ENCODE measurements around the gene SMYD5.
A peak's percentile ranks its signal among the peaks of the same experiment; 100 is the strongest.

SMYD5 gene

DNA sequence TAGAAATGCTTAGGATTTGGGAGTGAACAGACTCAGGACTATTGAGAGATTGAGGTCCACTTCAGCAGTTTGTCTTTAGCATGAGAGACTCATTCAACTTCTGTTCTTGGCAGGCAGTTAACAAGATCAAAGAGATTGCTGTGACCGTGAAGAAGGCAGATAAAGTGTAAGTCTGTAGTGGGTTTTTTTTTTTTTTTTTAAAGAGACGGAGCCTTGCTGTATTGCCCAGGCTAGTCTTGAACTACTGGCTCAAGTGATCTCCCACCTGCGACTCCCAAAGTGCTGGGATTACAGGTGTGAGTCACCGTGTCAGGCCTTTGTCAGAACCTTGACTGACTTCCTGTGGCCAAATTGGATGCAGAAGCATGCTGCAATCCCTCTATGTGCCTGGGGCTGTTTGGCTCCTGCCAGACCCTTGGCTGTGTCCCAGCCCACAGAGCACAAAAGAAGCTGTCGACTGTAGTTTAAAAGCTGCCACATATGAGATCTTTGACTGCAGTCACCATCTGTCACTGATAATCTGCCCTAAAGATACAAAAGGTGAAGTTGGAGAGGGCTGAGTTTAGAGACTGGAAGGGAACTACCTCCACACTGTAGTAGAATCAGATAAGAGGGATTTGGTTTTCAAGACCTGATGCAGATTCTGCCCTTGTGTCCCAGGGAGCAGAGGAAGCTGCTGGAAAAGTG is 30.0 kb downstream of the SMYD5 start:
- H3K27me3 Mint-ChIP-seq (ENCODE audit: low read depth): no peaks in the 10 kb centered on the region
- H3K4me3 Mint-ChIP-seq: no peak overlapping the region
- peaks cover 41% of the 10 kb centered on the region for H3K36me3 Mint-ChIP-seq (ENCODE audit: low read depth)
- peaks cover 16% of the 10 kb centered on the region for H3K4me1 Mint-ChIP-seq (ENCODE audit: low read depth)
- no peaks in the 10 kb centered on the region for H3K9me3 Mint-ChIP-seq
- peak overlapping the region; percentile 55 for H3K27ac Mint-ChIP-seq

GRCh38 chr2:73244580-73244979 is 30.5 kb downstream of the SMYD5 start:
- H3K27me3 Mint-ChIP-seq (ENCODE audit: low read depth): no peaks in the 10 kb centered on the region
- peak overlapping the region; percentile 22 for H3K27ac Mint-ChIP-seq
- H3K4me1 Mint-ChIP-seq (ENCODE audit: low read depth): peaks cover 12% of the 10 kb centered on the region
- H3K4me3 Mint-ChIP-seq: no peak overlapping the region
- no peaks in the 10 kb centered on the region for H3K9me3 Mint-ChIP-seq
- H3K36me3 Mint-ChIP-seq (ENCODE audit: low read depth): peaks cover 46% of the 10 kb centered on the region

DNA sequence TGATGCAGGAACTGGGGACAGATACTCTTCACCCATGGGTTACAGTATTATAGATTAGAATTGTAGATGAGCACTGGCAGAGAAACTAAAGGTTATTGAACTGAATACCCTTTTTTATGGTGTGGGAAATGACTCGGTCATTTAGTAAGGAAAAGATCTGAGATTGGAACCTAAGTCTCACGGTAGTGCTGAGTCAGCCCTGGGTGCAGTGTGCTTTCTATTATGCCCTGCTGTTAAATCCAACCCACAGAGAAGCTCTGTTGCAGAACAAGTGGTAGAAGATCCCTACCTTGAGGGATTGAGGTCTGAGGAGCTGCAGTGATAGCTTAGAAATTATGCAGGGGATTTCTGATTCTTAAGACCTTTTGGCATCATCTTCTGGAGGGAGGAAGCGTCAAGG is 32.8 kb downstream of the SMYD5 start:
- H3K27ac Mint-ChIP-seq: no peak overlapping the region
- H3K4me1 Mint-ChIP-seq (ENCODE audit: low read depth): peaks cover 12% of the 10 kb centered on the region
- no peaks in the 10 kb centered on the region for H3K27me3 Mint-ChIP-seq (ENCODE audit: low read depth)
- peaks cover 57% of the 10 kb centered on the region for H3K36me3 Mint-ChIP-seq (ENCODE audit: low read depth)
- no peaks in the 10 kb centered on the region for H3K9me3 Mint-ChIP-seq
- H3K4me3 Mint-ChIP-seq: no peak overlapping the region

- Mint-ChIP-seq H3K27ac (no peak overlapping the region), H3K9me3 (no peaks in the 10 kb centered on the region), H3K4me1 (ENCODE audit: low read depth) (peaks cover 7% of the 10 kb centered on the region), H3K27me3 (ENCODE audit: low read depth) (no peaks in the 10 kb centered on the region), H3K36me3 (ENCODE audit: low read depth) (peaks cover 52% of the 10 kb centered on the region), H3K4me3 (no peak overlapping the region)
Measured at GRCh38 chr2:73249636-73250035, 35.6 kb downstream of the SMYD5 start.

- Mint-ChIP-seq H3K27ac (no peak overlapping the region), H3K27me3 (ENCODE audit: low read depth) (no peaks in the 10 kb centered on the region), H3K4me1 (ENCODE audit: low read depth) (peaks cover 3% of the 10 kb centered on the region), H3K9me3 (no peaks in the 10 kb centered on the region), H3K4me3 (no peak overlapping the region), H3K36me3 (ENCODE audit: low read depth) (peaks cover 42% of the 10 kb centered on the region)
Measured at GRCh38 chr2:73250872-73251846, 37.1 kb downstream of the SMYD5 start.

GRCh38 chr2:73252238-73253027 is 38.4 kb downstream of the SMYD5 start:
- no peak overlapping the region for H3K4me3 Mint-ChIP-seq
- peaks cover 32% of the 10 kb centered on the region for H3K36me3 Mint-ChIP-seq (ENCODE audit: low read depth)
- H3K27me3 Mint-ChIP-seq (ENCODE audit: low read depth): no peaks in the 10 kb centered on the region
- H3K27ac Mint-ChIP-seq: no peak overlapping the region
- no peaks in the 10 kb centered on the region for H3K9me3 Mint-ChIP-seq
- no peaks in the 10 kb centered on the region for H3K4me1 Mint-ChIP-seq (ENCODE audit: low read depth)

DNA sequence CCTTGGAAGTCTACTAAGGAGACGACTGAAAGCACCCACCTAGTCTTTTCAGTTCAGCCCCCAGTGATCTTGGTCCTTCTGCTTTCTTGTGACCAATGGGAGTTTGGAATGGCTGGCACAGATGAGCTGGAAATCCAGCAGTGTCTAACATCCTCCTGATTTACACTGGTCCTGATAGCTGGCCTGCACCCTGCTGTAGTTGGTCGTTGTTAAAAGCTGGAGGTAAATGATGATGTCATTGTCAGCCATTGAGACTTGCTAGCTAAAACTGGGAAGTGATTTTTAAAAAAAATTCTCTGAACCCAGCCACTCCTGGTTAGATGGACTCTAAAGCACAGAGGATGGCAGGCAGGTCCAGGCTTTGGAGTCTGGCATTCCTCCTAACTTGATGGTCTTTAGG is 39.4 kb downstream of the SMYD5 start:
- peaks cover 29% of the 10 kb centered on the region for H3K36me3 Mint-ChIP-seq (ENCODE audit: low read depth)
- H3K9me3 Mint-ChIP-seq: no peaks in the 10 kb centered on the region
- no peaks in the 10 kb centered on the region for H3K4me1 Mint-ChIP-seq (ENCODE audit: low read depth)
- H3K27me3 Mint-ChIP-seq (ENCODE audit: low read depth): no peaks in the 10 kb centered on the region
- H3K27ac Mint-ChIP-seq: no peak overlapping the region
- H3K4me3 Mint-ChIP-seq: no peak overlapping the region

- H3K4me3 Mint-ChIP-seq: no peak overlapping the region
- H3K27ac Mint-ChIP-seq: no peak overlapping the region
- no peaks in the 10 kb centered on the region for H3K27me3 Mint-ChIP-seq (ENCODE audit: low read depth)
- H3K4me1 Mint-ChIP-seq (ENCODE audit: low read depth): no peaks in the 10 kb centered on the region
- peaks cover 25% of the 10 kb centered on the region for H3K36me3 Mint-ChIP-seq (ENCODE audit: low read depth)
- no peaks in the 10 kb centered on the region for H3K9me3 Mint-ChIP-seq
Measured at GRCh38 chr2:73253901-73254300, 39.9 kb downstream of the SMYD5 start.

DNA sequence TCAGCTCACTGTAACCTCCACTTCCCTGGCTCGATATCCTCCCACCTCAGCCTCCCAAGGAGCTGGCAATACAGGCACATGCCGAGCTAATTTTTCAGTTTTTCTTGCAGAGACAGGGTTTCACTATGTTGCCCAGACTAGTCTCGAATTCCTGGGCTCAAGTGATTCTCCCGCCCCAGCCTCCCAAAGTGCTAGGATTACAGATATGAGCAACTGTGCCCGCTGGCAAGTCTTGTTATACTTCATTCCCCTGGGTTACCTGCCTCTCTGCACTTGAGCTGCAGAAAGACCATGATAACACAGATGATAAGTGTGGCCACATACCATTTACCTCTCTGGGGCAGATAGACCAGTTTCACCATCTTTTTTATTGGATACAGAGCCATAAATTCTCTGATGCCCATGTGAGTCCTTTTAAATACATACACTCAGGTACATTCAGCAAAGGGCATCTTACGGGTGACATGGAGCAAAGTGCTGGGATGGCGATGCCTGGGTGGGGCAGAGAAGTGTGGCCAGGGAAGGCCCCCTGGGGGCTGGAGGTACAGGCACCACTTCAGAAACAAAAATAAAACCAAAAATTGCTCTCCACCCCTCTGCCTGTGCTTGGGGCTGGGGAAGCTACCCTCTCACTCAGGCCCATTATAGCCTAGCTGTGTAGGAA is 40.4 kb downstream of the SMYD5 start:
- Mint-ChIP-seq H3K9me3 (no peaks in the 10 kb centered on the region), H3K36me3 (ENCODE audit: low read depth) (peaks cover 21% of the 10 kb centered on the region), H3K27ac (no peak overlapping the region), H3K27me3 (ENCODE audit: low read depth) (no peaks in the 10 kb centered on the region), H3K4me3 (no peak overlapping the region), H3K4me1 (ENCODE audit: low read depth) (no peaks in the 10 kb centered on the region)

- Mint-ChIP-seq H3K4me3 (no peak overlapping the region), H3K4me1 (ENCODE audit: low read depth) (no peaks in the 10 kb centered on the region), H3K27me3 (ENCODE audit: low read depth) (no peaks in the 10 kb centered on the region), H3K9me3 (no peaks in the 10 kb centered on the region), H3K27ac (no peak overlapping the region), H3K36me3 (ENCODE audit: low read depth) (peaks cover 15% of the 10 kb centered on the region)
Measured at GRCh38 chr2:73255007-73255644, 41.1 kb downstream of the SMYD5 start.

DNA sequence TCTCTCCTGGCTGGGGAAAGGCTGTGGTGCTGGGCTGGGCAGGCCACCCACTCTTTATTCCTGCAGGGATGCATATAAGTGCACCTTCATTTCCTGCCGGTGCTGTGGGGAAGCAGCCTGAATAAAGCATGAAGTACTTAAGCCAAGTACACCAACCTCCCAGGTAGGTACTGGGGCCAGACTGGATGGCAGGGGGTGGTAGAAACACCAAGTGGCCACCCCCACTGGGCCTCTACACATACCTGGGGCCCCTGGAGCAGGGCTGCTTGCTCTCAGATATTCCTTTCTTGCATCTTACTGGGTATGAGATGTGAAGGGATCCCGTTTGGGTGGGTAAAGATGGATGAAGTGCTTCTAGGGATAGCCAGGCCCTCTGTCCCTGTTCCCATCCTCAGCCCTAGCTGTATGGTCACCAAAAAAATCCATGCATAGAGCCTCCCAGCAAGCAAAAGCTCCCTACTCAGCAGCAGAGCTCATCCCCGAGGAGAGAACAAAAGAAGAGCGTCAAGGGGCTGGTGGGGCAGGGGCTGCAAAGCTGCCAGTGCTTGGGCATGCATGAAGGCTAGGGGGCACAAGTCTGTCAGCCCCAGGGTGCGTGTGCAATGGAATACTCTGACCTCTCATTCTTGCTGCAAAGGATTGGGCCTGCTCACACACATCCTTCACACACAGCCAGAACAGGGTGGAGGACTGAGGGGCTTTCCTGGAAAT is 42.0 kb downstream of the SMYD5 start:
- H3K9me3 Mint-ChIP-seq: no peaks in the 10 kb centered on the region
- H3K27ac Mint-ChIP-seq: no peak overlapping the region

DNA sequence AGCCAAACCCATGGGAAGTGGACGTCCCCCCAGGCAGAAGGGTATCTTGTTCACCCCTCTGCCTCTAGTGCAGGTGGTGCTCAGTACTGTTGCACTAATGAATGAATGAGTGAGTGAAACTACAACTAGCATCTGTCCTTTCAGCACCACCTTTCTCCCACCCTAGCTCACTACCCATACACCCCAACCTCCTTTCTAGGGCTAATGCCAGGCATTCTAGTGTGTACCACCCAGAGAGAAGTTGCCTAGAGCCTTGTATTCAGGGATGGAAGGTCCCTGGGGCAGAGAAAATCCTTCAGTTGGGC is 42.5 kb downstream of the SMYD5 start:
- peaks cover 6% of the 10 kb centered on the region for H3K36me3 Mint-ChIP-seq (ENCODE audit: low read depth)
- H3K27me3 Mint-ChIP-seq (ENCODE audit: low read depth): no peaks in the 10 kb centered on the region
- H3K9me3 Mint-ChIP-seq: no peaks in the 10 kb centered on the region
- H3K27ac Mint-ChIP-seq: no peak overlapping the region
- no peak overlapping the region for H3K4me3 Mint-ChIP-seq
- no peaks in the 10 kb centered on the region for H3K4me1 Mint-ChIP-seq (ENCODE audit: low read depth)

More for the DNA sequence above, 42.0 kb downstream of the SMYD5 start:
- Mint-ChIP-seq H3K4me1 (ENCODE audit: low read depth) (no peaks in the 10 kb centered on the region), H3K4me3 (no peak overlapping the region), H3K36me3 (ENCODE audit: low read depth) (peaks cover 6% of the 10 kb centered on the region), H3K27me3 (ENCODE audit: low read depth) (no peaks in the 10 kb centered on the region)

DNA sequence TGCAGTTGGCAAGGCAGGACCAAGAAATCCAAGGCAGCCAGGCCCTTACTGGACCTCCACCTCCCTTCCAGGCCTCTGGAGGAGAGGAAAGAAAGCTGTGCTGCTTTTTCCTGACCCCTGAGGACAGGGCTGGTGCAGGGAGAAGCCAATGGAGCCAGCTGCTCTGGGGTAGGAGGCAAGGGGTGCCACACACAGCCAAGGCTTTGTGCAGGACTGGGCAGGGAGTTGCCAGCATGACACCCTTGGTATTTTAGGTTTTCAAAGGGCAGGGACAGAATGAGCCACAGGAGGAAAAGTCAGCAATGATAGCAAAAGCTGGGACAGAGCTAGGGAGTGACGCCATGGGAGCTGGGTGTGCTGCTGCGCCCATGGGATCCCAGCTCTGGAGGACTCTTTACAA is 43.0 kb downstream of the SMYD5 start:
- H3K27me3 Mint-ChIP-seq (ENCODE audit: low read depth): no peaks in the 10 kb centered on the region
- H3K9me3 Mint-ChIP-seq: no peaks in the 10 kb centered on the region
- H3K27ac Mint-ChIP-seq: no peak overlapping the region
- H3K4me1 Mint-ChIP-seq (ENCODE audit: low read depth): no peaks in the 10 kb centered on the region
- no peak overlapping the region for H3K4me3 Mint-ChIP-seq
- peaks cover 6% of the 10 kb centered on the region for H3K36me3 Mint-ChIP-seq (ENCODE audit: low read depth)

All from T-helper 1 cell treated with Interleukin-12 subunit alpha and Interleukin-12 subunit beta and Interleukin-4 antibody, amounts not matched to agents 30 μg/mL and 1 μg/mL, for 36 hours (primary cell).